ENCODE data around the gene CAP2. TPM values are rescaled to one million over a fixed set of nuclear protein-coding genes. Genes with fewer than 3 reads are reported as not detected.

Gene CAP2
- total and polyA plus RNA-seq, 2 donors (not counting 1 experiment from before 2014, with no cell fraction given), result 8.6 to 38.1 TPM

DNA sequence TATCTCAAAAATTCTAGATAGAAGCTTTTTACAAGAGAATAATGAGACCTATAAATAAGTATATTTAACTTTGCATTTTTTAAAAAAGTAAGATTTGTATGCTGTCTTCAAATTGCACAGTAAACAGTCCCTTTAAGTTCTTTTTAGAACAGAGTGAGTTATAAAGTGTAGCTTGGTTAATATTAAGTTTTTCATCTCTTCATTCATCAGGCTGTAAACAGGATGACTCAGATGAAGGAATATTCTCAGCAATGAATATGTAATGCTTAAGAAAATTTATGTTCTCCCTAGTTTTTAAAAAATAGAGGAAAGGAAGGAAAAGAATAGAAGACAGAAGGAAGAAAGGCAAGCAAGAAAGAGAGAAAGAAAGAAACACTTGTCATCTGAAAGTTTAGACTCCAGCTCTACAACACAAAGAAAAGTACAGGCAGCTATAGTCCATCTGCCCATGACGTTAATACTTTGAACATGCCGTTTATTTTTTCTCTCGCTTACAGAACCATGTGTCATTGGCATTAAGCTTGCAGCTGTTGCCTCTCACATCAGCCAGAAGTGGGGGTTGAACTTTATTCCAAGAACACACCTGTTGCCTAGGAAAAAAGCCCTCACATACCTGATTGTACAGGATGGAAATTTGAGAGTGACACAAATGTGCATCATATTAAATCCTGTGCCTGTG, 36.1 kb downstream of the CAP2 start:
- Histone ChIP-seq H3K79me2 (ENCODE audit: control insufficient read depth, insufficient read depth, low read length) (no peaks in the 10 kb centered on the region), H3K4me3 (replicated peaks in 1 of 4; ENCODE audit: control extremely low read depth in 1 of 4, insufficient read depth in 1 of 4, low read depth in 3 of 4, low read length in 4 of 4) (no peak overlapping the region), H3K27me3 (ENCODE audit: control insufficient read depth, insufficient read depth, low read length) (no peaks in the 10 kb centered on the region), H3K27ac (ENCODE audit: insufficient read depth, low read length) (no peak overlapping the region), H3K9ac (ENCODE audit: insufficient read depth, low read length) (no peak overlapping the region), H3K9me3 (ENCODE audit: control insufficient read depth, insufficient read depth, low read depth, low read length) (no peaks in the 10 kb centered on the region), H4K20me1 (ENCODE audit: control insufficient read depth, extremely low read depth, insufficient read depth, low read length) (no peaks in the 10 kb centered on the region), H2AFZ (ENCODE audit: low read length) (no peak overlapping the region), H3K4me2 (ENCODE audit: extremely low read depth, insufficient read depth, low read length) (no peak overlapping the region), H3K36me3 (ENCODE audit: control insufficient read depth, insufficient read depth, low read length) (no peaks in the 10 kb centered on the region), H3K4me1 (ENCODE audit: control insufficient read depth, extremely low read depth, insufficient read depth, low read length) (peaks cover 11% of the 10 kb centered on the region)
- peak; percentile 66 to 78 for DNase-seq (ENCODE audit: low read depth in 2 of 2)
- TF ChIP-seq, protein P1, sequence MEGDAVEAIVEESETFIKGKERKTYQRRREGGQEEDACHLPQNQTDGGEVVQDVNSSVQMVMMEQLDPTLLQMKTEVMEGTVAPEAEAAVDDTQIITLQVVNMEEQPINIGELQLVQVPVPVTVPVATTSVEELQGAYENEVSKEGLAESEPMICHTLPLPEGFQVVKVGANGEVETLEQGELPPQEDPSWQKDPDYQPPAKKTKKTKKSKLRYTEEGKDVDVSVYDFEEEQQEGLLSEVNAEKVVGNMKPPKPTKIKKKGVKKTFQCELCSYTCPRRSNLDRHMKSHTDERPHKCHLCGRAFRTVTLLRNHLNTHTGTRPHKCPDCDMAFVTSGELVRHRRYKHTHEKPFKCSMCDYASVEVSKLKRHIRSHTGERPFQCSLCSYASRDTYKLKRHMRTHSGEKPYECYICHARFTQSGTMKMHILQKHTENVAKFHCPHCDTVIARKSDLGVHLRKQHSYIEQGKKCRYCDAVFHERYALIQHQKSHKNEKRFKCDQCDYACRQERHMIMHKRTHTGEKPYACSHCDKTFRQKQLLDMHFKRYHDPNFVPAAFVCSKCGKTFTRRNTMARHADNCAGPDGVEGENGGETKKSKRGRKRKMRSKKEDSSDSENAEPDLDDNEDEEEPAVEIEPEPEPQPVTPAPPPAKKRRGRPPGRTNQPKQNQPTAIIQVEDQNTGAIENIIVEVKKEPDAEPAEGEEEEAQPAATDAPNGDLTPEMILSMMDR (conservative IDR thresholded peaks at IDR 0.05 in 1 of 2, IDR thresholded peaks at IDR 0.05 in 1 of 2; ENCODE audit: low read depth in 1 of 2, low read length in 2 of 2), result no peak
- no peak for TF ChIP-seq EZH2 (IDR thresholded peaks at IDR 0.05; ENCODE audit: low read length, missing control alignments)

DNA sequence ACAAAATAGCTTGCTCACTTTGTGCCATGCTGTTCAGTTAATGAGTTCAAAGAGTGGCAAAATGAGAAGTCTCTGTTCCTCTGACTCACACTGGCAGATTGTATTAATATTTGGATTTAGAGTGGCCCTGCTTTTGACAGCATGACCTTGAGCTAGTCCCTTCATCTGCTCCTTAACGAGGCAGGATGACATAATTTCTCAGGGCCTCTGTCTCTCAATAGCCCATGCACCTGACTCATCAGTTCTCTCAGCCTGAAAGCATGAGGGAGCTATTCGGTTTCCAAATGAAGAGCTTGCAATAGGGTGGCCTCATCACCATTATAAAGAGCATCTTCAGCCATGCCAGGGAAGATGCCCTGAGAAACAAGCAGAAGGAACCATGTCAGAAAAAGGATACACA, 38.2 kb downstream of the CAP2 start:
- Histone ChIP-seq H3K9me3 (ENCODE audit: control insufficient read depth, insufficient read depth, low read depth, low read length) (no peaks in the 10 kb centered on the region), H3K79me2 (ENCODE audit: control insufficient read depth, insufficient read depth, low read length) (no peaks in the 10 kb centered on the region), H3K9ac (ENCODE audit: insufficient read depth, low read length) (no peak overlapping the region), H3K27me3 (ENCODE audit: control insufficient read depth, insufficient read depth, low read length) (no peaks in the 10 kb centered on the region), H3K4me1 (ENCODE audit: control insufficient read depth, extremely low read depth, insufficient read depth, low read length) (peaks cover 11% of the 10 kb centered on the region), H3K36me3 (ENCODE audit: control insufficient read depth, insufficient read depth, low read length) (no peaks in the 10 kb centered on the region), H2AFZ (ENCODE audit: low read length) (no peak overlapping the region), H3K27ac (ENCODE audit: insufficient read depth, low read length) (no peak overlapping the region), H3K4me3 (replicated peaks in 1 of 4; ENCODE audit: control extremely low read depth in 1 of 4, insufficient read depth in 1 of 4, low read depth in 3 of 4, low read length in 4 of 4) (no peak overlapping the region), H3K4me2 (ENCODE audit: extremely low read depth, insufficient read depth, low read length) (peak overlapping the region; percentile 18), H4K20me1 (ENCODE audit: control insufficient read depth, extremely low read depth, insufficient read depth, low read length) (no peaks in the 10 kb centered on the region)
- peak; percentile 44 to 76 for DNase-seq (ENCODE audit: low read depth in 2 of 2)
- TF ChIP-seq EZH2 (IDR thresholded peaks at IDR 0.05; ENCODE audit: low read length, missing control alignments), result no peak
- TF ChIP-seq, protein P1 (conservative IDR thresholded peaks at IDR 0.05 in 1 of 2, IDR thresholded peaks at IDR 0.05 in 1 of 2; ENCODE audit: low read depth in 1 of 2, low read length in 2 of 2), result no peak

DNA sequence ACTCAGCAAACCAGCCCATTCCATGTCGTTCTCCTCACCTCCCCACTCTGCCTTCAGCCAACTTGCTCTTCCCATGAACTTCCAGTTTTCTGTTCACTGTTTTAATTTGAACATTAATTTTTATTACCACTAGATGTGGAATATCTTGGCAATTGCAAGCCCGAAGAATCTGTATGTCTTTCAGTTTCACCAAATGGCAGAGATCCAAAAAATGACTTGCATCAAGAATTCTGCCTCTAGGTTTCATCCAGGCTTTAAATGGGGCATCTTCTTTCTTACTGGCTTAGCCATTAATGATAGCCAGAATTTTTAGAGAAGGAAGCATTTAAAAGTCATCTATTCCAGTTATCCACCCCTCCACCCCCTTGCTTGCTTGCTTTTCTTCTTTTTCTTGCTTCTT, 39.0 kb downstream of the CAP2 start:
- no peak overlapping the region for H3K4me3 ChIP-seq (replicated peaks in 1 of 4; ENCODE audit: control extremely low read depth in 1 of 4, insufficient read depth in 1 of 4, low read depth in 3 of 4, low read length in 4 of 4)
- TF ChIP-seq EZH2 (IDR thresholded peaks at IDR 0.05; ENCODE audit: low read length, missing control alignments), result no peak
- TF ChIP-seq, protein P1 (conservative IDR thresholded peaks at IDR 0.05 in 1 of 2, IDR thresholded peaks at IDR 0.05 in 1 of 2; ENCODE audit: low read depth in 1 of 2, low read length in 2 of 2), result no peak
- no peak overlapping the region for H2AFZ ChIP-seq (ENCODE audit: low read length)
- no peak overlapping the region for H3K27ac ChIP-seq (ENCODE audit: insufficient read depth, low read length)
- no peaks in the 10 kb centered on the region for H3K27me3 ChIP-seq (ENCODE audit: control insufficient read depth, insufficient read depth, low read length)
- no peak overlapping the region for H3K9ac ChIP-seq (ENCODE audit: insufficient read depth, low read length)
- H3K9me3 ChIP-seq (ENCODE audit: control insufficient read depth, insufficient read depth, low read depth, low read length), result no peaks in the 10 kb centered on the region
- no peak overlapping the region for H3K4me2 ChIP-seq (ENCODE audit: extremely low read depth, insufficient read depth, low read length)
- no peaks in the 10 kb centered on the region for H3K79me2 ChIP-seq (ENCODE audit: control insufficient read depth, insufficient read depth, low read length)
- peak; percentile 16 to 64 for DNase-seq (ENCODE audit: low read depth in 2 of 2)
- H4K20me1 ChIP-seq (ENCODE audit: control insufficient read depth, extremely low read depth, insufficient read depth, low read length), result no peaks in the 10 kb centered on the region
- H3K4me1 ChIP-seq (ENCODE audit: control insufficient read depth, extremely low read depth, insufficient read depth, low read length), result peaks cover 11% of the 10 kb centered on the region
- no peaks in the 10 kb centered on the region for H3K36me3 ChIP-seq (ENCODE audit: control insufficient read depth, insufficient read depth, low read length)
